K562 (cell line): ENCODE measurements around the gene CD40. TPM values are rescaled to one million over a fixed set of nuclear protein-coding genes. Genes with fewer than 3 reads are reported as not detected.

Source experiments
- ATAC-seq: fragments of 200-7000 bp; cut with Tn5 transposase; 3 replicates; pipeline ENCODE4 v1.9.1; 2020; ENCODE audit warnings: moderate library complexity
- Bru-seq: library from RNA; stranded (reverse); fragments of 400-500 nt; gene quantifications from one replicate; lab custom pipeline; 2021; lab: Mats Ljungman, UMichigan
- BruChase-seq, 2 experiments: library from RNA; stranded (reverse); fragments of 400-500 nt; gene quantifications; one replicate each; lab custom pipeline; 2021; lab: Mats Ljungman, UMichigan
- BruUV-seq: library from RNA; stranded (reverse); fragments of 400-500 nt; replicated peaks from 2 replicates; lab custom pipeline; 2021; lab: Mats Ljungman, UMichigan
- CTCF ChIA-PET: fragments of 300-600 bp; formaldehyde crosslinking; extraction: SDS; loops from one replicate; lab custom pipeline; 2021; ENCODE audit warnings: low intra/inter-chr PET ratio; lab: Yijun Ruan, JAX
- POLR2A ChIA-PET: fragments of 300-600, 350-650 bp; sonication (Branson Sonifier 250); formaldehyde crosslinking; extraction: SDS; loops from one replicate; lab custom pipeline; 2021; ENCODE audit warnings: antibody characterized with exemption, inconsistent platforms; lab: Yijun Ruan, JAX
- DNase-seq, 4 experiments: peaks; one replicate each; pipeline versions ENCODE4 v3.0.0 to v3.0.0-alpha.2; 2011 to 2018; ENCODE audit warnings: low spot score in 3 of 4, mixed read lengths in 3 of 4; ENCODE audit errors: extremely low read depth in 1 of 4
- FAIRE-seq: peaks from 2 replicates; lab custom pipeline; 2011; peaks lifted over from hg19 to GRCh38; lab: Jason Lieb, UNC
- H2AFZ ChIP-seq: 2 replicates; pipeline ENCODE4 v1.6.0; 2011; ENCODE audit warnings: low read depth, low read length, control low read depth, inconsistent platforms
- H3K27ac ChIP-seq: fragments of 200-600 bp; 3 replicates; pipeline ENCODE4 v1.8.0; 2011; ENCODE audit warnings: low read depth, mild to moderate bottlenecking, control low read depth, inconsistent platforms, low read length, moderate library complexity, mixed read lengths; ENCODE audit errors: extremely low read depth
- H3K27me3 ChIP-seq, 2 experiments: fragments of 300-600 bp in 1 of 2; 2 replicates in 1 of 2; 3 replicates in 1 of 2; pipeline versions ENCODE4 v1.6.0 to v1.8.0; 2011; ENCODE audit warnings: inconsistent platforms in 2 of 2, low read length in 2 of 2, mild to moderate bottlenecking in 1 of 2, mixed read lengths in 1 of 2, moderate library complexity in 1 of 2; ENCODE audit not compliant: control insufficient read depth in 2 of 2, insufficient read depth in 2 of 2
- H3K36me3 ChIP-seq: fragments of 300-600 bp; 3 replicates; pipeline ENCODE4 v1.8.0; 2011; ENCODE audit warnings: mild to moderate bottlenecking, low read length, inconsistent platforms; ENCODE audit not compliant: control insufficient read depth, insufficient read depth
- H3K4me1 ChIP-seq, 2 experiments: fragments of 200-600 bp in 1 of 2; replicated peaks in 1 of 2; 2 replicates in 1 of 2; 3 replicates in 1 of 2; pipeline versions ENCODE4 v1.5.1 to v1.8.0; 2011; ENCODE audit warnings: inconsistent platforms in 2 of 2, low read length in 2 of 2, mild to moderate bottlenecking in 1 of 2, mixed read lengths in 1 of 2, moderate library complexity in 1 of 2; ENCODE audit not compliant: control insufficient read depth in 2 of 2, insufficient read depth in 2 of 2
- H3K4me2 ChIP-seq: 2 replicates; pipeline ENCODE4 v1.6.1; 2011; ENCODE audit warnings: low read length, control low read depth, inconsistent platforms, mixed read lengths; ENCODE audit not compliant: insufficient read depth
- H3K4me3 ChIP-seq: fragments of 200-600 bp; sonication (generic), shearing (Covaris generic); 2 replicates; pipeline ENCODE4 v1.5.1; 2016; ENCODE audit warnings: control low read depth, inconsistent platforms
- H3K79me2 ChIP-seq: fragments of 200-600 bp; 3 replicates; pipeline ENCODE4 v1.8.0; 2011; ENCODE audit warnings: low read length, inconsistent platforms; ENCODE audit not compliant: control insufficient read depth, insufficient read depth
- H3K9ac ChIP-seq, 2 experiments: 2 replicates each; pipeline versions ENCODE4 v1.6.0 to v1.6.1; 2011; ENCODE audit warnings: low read depth in 2 of 2, low read length in 2 of 2, control low read depth in 1 of 2, inconsistent platforms in 1 of 2, mild to moderate bottlenecking in 1 of 2, mixed read lengths in 1 of 2; ENCODE audit not compliant: insufficient read depth in 1 of 2
- H3K9me1 ChIP-seq: one replicate; pipeline ENCODE4 v1.6.0; 2011; ENCODE audit warnings: inconsistent platforms, mild to moderate bottlenecking, low read length, moderate library complexity; ENCODE audit not compliant: control insufficient read depth, insufficient read depth
- H3K9me3 ChIP-seq: replicated peaks from 2 replicates; pipeline ENCODE4 v1.5.1; 2011; ENCODE audit warnings: low read depth, low read length, inconsistent platforms; ENCODE audit not compliant: control insufficient read depth, insufficient read depth
- H4K20me1 ChIP-seq: replicated peaks from 2 replicates; pipeline ENCODE4 v1.6.1; 2011; ENCODE audit warnings: low read length, inconsistent platforms, mixed read lengths; ENCODE audit not compliant: control insufficient read depth, insufficient read depth
- FOXK1 ChIP-seq: sonication (generic); formaldehyde crosslinking; IDR thresholded peaks from 2 replicates; pipeline ENCODE4 v1.8.0; 2022; ENCODE audit warnings: missing genetic modification reagents, mild to moderate bottlenecking, borderline replicate concordance
- NRF1 ChIP-seq, 2 experiments: fragments of 450-650 bp; IDR thresholded peaks in 1 of 2; conservative IDR thresholded peaks in 1 of 2; 2 replicates each; pipeline ENCODE4 v1.6.1; 2014; ENCODE audit warnings: mild to moderate bottlenecking in 2 of 2
- PHF8 ChIP-seq: fragments of 200-600 bp; sonication (generic); IDR thresholded peaks from 2 replicates; pipeline ENCODE4 v1.6.1; 2012; ENCODE audit warnings: mixed run types, mild to moderate bottlenecking, inconsistent platforms, low read length, moderate library complexity, borderline replicate concordance
- RBFOX2 ChIP-seq: fragments of 200-400 bp; formaldehyde crosslinking; IDR thresholded peaks from 2 replicates; pipeline ENCODE4 v1.6.1; 2017; ENCODE audit warnings: low read depth, mild to moderate bottlenecking, low read length, moderate library complexity
- SMAD3 ChIP-seq: fragments of 450-650 bp; formaldehyde crosslinking; conservative IDR thresholded peaks from 2 replicates; pipeline ENCODE4 v1.4.0; 2020; ENCODE audit warnings: mild to moderate bottlenecking
- ZFX ChIP-seq: sonication (generic); formaldehyde crosslinking; IDR thresholded peaks from 2 replicates; pipeline ENCODE4 v1.8.0; 2022; ENCODE audit warnings: mild to moderate bottlenecking, missing genetic modification reagents, moderate library complexity
- WGBS: fragments of 100-300 bp; shearing (Covaris generic); methylation state at CpG from one replicate; pipeline ENCODE4 v1.1.6; 2016; ENCODE audit warnings: low coverage, mixed read lengths; ENCODE audit not compliant: insufficient coverage; ENCODE audit errors: missing lambda C conversion rate; 5-methylcytosine and 5-hydroxymethylcytosine counted together
- in situ Hi-C: fragments of 300-500 bp; cut with MboI; formaldehyde crosslinking; loops from 4 replicates; pipeline ENCODE4 v1.15.0; 2018; ENCODE audit warnings: inconsistent platforms, mixed read lengths
- intact Hi-C: fragments of 100-400 bp; cut with micrococcal nuclease; formaldehyde crosslinking; loops from 2 replicates; pipeline ENCODE4 v1.14.2; 2022
- long read RNA-seq, 3 experiments: library from polyadenylated mRNA in 2 of 3; library from RNA in 1 of 3; unstranded in 2 of 3; stranded (forward) in 1 of 3; transcript quantifications; one replicate each; pipeline ENCODE4 v2.0.0, GENCODE V29; 2019 to 2022
- polyA minus RNA-seq, 3 experiments: library from RNA; depleted of rRNA, polyadenylated mRNA; stranded (reverse); fragments of >200 nt; gene quantifications; 2 replicates each; pipeline ENCODE4 v1.2.3, GENCODE V29; 2011
- polyA plus RNA-seq, 8 experiments: library from polyadenylated mRNA; depleted of rRNA in 4 of 8; stranded (reverse) in 5 of 8; unstranded in 3 of 8; fragments of >200 nt; fragmentation: Nextera tagmentation in 2 of 8; fragmentation: Illumina TruSeq in 1 of 8; extraction: Ambion mirVana in 2 of 8; extraction: Trizol in 1 of 8; gene quantifications; 2 replicates each; pipeline versions ENCODE4 v1.2.1 to v1.2.3, GENCODE V29; 2011 to 2014; ENCODE audit warnings: inconsistent platforms in 1 of 8, missing spikeins in 1 of 8
- total RNA-seq, 7 experiments: library from RNA; depleted of rRNA in 6 of 7; stranded (reverse); fragments of >200 nt in 6 of 7; fragmentation: Illumina TruSeq in 2 of 7; extraction: Trizol in 2 of 7; gene quantifications; 2 replicates each; pipeline versions ENCODE4 v1.2.1 to v1.2.3, GENCODE V29; 2011 to 2021; ENCODE audit warnings: low replicate concordance in 1 of 7
- TF ChIP-seq, protein P1 (sequence below), 2 experiments: IDR thresholded peaks; 2 replicates each; pipeline ENCODE4 v1.6.1; 2012; ENCODE audit warnings: improper control_type of control experiment in 2 of 2, low read depth in 2 of 2, low read length in 2 of 2, borderline replicate concordance in 1 of 2
- TF ChIP-seq, protein P2 (sequence below): fragments of 250-450 bp; sonication (Bioruptor Pico); IDR thresholded peaks from 2 replicates; pipeline ENCODE4 v1.5.0; 2020; ENCODE audit warnings: mild to moderate bottlenecking, borderline replicate concordance

CD40 gene
- 2.4 and 5.1 TPM in 2 replicates for total RNA-seq (2011; cell fraction: chromatin; rRNA removed; ENCODE audit: low replicate concordance)
- total RNA-seq (2011; cell fraction: nucleolus; rRNA removed), result 2.4 and 4.5 TPM in 2 replicates
- 5.8 and 6.6 TPM in 2 replicates for total RNA-seq (2011; cell fraction: nucleoplasm; rRNA removed)
- 1.5 and 1.6 TPM in 2 replicates for total RNA-seq (2014; rRNA removed)
- total RNA-seq (2014; rRNA removed; fragmentation: Illumina TruSeq; extraction: Trizol), result 1.1 and 1.3 TPM in 2 replicates
- total RNA-seq (2015; rRNA removed; fragmentation: Illumina TruSeq; extraction: Trizol), result 0.64 and 0.76 TPM in 2 replicates
- total RNA-seq (2021), result 2.0 and 2.1 TPM in 2 replicates
- 2.2 and 3.7 TPM in 2 replicates for polyA plus RNA-seq (2011; rRNA removed)
- polyA plus RNA-seq (2011; cell fraction: cytosol; rRNA removed), result 2.5 and 4.8 TPM in 2 replicates
- 3.0 and 4.6 TPM in 2 replicates for polyA plus RNA-seq (2011; cell fraction: nucleus; rRNA removed)
- 1.7 and 4.9 TPM in 2 replicates for polyA plus RNA-seq (2012)
- polyA plus RNA-seq (2014; fragmentation: Illumina TruSeq; extraction: Trizol), result 1.9 TPM in 2 replicates
- polyA plus RNA-seq (2014; fragmentation: Nextera tagmentation; extraction: Ambion mirVana), result 1 to 10 TPM; 1.0 to 1.6 TPM
- 2.3 and 2.9 TPM in 2 replicates for polyA plus RNA-seq (2014; rRNA removed)
- polyA minus RNA-seq (2011; rRNA and poly(A)+ RNA removed), result 0.75 and 1.5 TPM in 2 replicates
- polyA minus RNA-seq (2011; cell fraction: cytosol; rRNA and poly(A)+ RNA removed), result 0.67 and 1.5 TPM in 2 replicates
- polyA minus RNA-seq (2011; cell fraction: nucleus; rRNA and poly(A)+ RNA removed), result 0.89 and 2.4 TPM in 2 replicates
- percentile 46 among the genes with signal in this experiment for Bru-seq, nascent RNA
- percentile 25 among the genes with signal in this experiment for BruChase-seq, experiment 1, labeled RNA remaining after a 2-hour chase
- percentile 33 among the genes with signal in this experiment for BruChase-seq, experiment 2, labeled RNA remaining after a 6-hour chase
- long read RNA-seq, experiment 1, partial matches to known transcripts, result 0 of 4 reads
- long read RNA-seq, experiment 1, other reads (novel, unspliced or antisense), result 2 of 4 reads
- long read RNA-seq, experiment 2, partial matches to known transcripts, result 0 of 1 reads
- long read RNA-seq, experiment 2, other reads (novel, unspliced or antisense), result 1 of 1 reads
- long read RNA-seq, experiment 3, result 0 reads

DNA sequence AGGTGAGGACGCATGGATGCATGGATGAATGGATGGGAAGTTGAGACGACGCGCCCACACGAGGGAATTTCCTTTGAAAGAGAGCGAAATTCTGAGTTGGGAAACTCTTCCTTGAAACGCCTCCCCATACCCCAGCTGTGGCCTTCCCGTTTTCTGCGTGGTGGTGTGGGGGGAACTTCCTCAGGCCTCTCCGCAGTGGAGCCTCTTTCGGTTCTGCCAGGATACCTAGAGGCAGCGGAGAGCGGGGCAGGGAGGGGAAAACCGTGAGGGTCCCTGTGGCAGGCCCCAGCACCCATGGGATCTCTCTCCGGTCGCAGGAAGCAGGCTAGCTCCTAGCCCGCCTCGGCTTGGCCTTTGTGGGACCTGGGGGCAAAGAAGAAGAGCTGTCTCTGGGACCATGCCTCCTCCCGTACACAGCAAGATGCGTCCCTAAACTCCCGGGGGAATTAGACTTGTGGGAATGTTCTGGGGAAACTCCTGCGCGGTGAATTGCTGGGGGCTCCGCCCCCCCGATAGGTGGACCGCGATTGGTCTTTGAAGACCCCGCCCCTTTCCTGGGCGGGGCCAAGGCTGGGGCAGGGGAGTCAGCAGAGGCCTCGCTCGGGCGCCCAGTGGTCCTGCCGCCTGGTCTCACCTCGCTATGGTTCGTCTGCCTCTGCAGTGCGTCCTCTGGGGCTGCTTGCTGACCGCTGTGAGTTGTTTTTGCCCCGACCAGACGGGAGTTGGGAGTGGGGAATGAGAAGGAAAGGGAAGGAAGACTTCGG is at the start of gene CD40:
Gene CD40 (plus strand): TSS at position 611 of the 764 bp plus-strand sequence. CDS start 30 bp downstream, at position 641.
- Histone ChIP-seq H4K20me1 (0 out of 2 replicates have a peak, but pooled peaks cover 10% of the 10 kb centered on the region), H3K27ac (no peak within 1 kb of the TSS), H3K79me2 (no peaks in the 10 kb centered on the region), H3K4me3 (peak within 1 kb of the TSS; percentile 38), H3K27me3 (peaks cover 18 to 30% of the 10 kb centered on the region in 2 experiments), H3K36me3 (no peaks in the 10 kb centered on the region), H3K4me1 (peaks cover 0 to 12% of the 10 kb centered on the region in 2 experiments; a peak in 2 of 5 replicates), H3K9me3 (0 out of 2 replicates have a peak, but pooled peaks cover 1% of the 10 kb centered on the region), H3K9me1 (no peaks in the 10 kb centered on the region), H3K4me2 (peak within 1 kb of the TSS; percentile 82), H3K9ac (peak within 1 kb of the TSS; percentile 55 to 91; a peak in 3 of 4 replicates), H2AFZ (peak within 1 kb of the TSS; percentile 98)
- ChIA-PET POLR2A (interaction anchor here (1.0 to 1.1 kb wide), 2 partner anchors 10 to 24 kb away, joined by 3 to 6 read pairs; no protein-coding TSS in a partner anchor), CTCF (no interaction called here)
- peak; percentile 90 for FAIRE-seq
- BruUV-seq, result no TSS peak
- ATAC-seq, result peak; percentile 99
- 3% methylated on average over 37 of the region's 40 CpGs for WGBS
- peak; percentile 87 to 99 (median 97) for DNase-seq
- intact Hi-C loops (no loop called here), in situ Hi-C loops (no loop called here)
- TF ChIP-seq SMAD3 (no peak), FOXK1 (no peak), PHF8 (peak; percentile 42; the same call in 1 of the 2 replicates), NRF1 (conservative IDR thresholded peaks at IDR 0.05 in 1 of 2, IDR thresholded peaks at IDR 0.05 in 1 of 2) (peak; percentile 59 to 60), RBFOX2 (0 out of 2 replicates have a peak, but pooled peaks have one; percentile 50), ZFX (peak; percentile 43)
- TF ChIP-seq, protein P1, sequence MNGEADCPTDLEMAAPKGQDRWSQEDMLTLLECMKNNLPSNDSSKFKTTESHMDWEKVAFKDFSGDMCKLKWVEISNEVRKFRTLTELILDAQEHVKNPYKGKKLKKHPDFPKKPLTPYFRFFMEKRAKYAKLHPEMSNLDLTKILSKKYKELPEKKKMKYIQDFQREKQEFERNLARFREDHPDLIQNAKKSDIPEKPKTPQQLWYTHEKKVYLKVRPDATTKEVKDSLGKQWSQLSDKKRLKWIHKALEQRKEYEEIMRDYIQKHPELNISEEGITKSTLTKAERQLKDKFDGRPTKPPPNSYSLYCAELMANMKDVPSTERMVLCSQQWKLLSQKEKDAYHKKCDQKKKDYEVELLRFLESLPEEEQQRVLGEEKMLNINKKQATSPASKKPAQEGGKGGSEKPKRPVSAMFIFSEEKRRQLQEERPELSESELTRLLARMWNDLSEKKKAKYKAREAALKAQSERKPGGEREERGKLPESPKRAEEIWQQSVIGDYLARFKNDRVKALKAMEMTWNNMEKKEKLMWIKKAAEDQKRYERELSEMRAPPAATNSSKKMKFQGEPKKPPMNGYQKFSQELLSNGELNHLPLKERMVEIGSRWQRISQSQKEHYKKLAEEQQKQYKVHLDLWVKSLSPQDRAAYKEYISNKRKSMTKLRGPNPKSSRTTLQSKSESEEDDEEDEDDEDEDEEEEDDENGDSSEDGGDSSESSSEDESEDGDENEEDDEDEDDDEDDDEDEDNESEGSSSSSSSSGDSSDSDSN (IDR thresholded peaks at IDR 0.05; ENCODE audit: borderline replicate concordance in 1 of 2, low read depth in 2 of 2, low read length in 2 of 2), result no peak
- TF ChIP-seq, protein P2, sequence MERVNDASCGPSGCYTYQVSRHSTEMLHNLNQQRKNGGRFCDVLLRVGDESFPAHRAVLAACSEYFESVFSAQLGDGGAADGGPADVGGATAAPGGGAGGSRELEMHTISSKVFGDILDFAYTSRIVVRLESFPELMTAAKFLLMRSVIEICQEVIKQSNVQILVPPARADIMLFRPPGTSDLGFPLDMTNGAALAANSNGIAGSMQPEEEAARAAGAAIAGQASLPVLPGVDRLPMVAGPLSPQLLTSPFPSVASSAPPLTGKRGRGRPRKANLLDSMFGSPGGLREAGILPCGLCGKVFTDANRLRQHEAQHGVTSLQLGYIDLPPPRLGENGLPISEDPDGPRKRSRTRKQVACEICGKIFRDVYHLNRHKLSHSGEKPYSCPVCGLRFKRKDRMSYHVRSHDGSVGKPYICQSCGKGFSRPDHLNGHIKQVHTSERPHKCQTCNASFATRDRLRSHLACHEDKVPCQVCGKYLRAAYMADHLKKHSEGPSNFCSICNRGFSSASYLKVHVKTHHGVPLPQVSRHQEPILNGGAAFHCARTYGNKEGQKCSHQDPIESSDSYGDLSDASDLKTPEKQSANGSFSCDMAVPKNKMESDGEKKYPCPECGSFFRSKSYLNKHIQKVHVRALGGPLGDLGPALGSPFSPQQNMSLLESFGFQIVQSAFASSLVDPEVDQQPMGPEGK (CRISPR knock-in tag), result no peak
